Stimulated activated CD4-positive, alpha-beta T cell treated with anti-CD3 and anti-CD28 coated beads, Interleukin-1b, Interleukin-23, amount 100 ng/mL, for 24 hours (primary cell): ENCODE data around the gene RASL10A.
"Not testable (repeated sequence)": the region's sequence is repeated elsewhere in the genome, so short reads cannot be mapped to it uniquely, and the experiment has no call there.

Experiments used
- DNase-seq, 4 experiments: peaks; one replicate each; pipeline ENCODE4 v3.0.0-alpha.2; 2020; ENCODE audit warnings: low read depth in 4 of 4, low spot score in 1 of 4

Gene RASL10A

DNA sequence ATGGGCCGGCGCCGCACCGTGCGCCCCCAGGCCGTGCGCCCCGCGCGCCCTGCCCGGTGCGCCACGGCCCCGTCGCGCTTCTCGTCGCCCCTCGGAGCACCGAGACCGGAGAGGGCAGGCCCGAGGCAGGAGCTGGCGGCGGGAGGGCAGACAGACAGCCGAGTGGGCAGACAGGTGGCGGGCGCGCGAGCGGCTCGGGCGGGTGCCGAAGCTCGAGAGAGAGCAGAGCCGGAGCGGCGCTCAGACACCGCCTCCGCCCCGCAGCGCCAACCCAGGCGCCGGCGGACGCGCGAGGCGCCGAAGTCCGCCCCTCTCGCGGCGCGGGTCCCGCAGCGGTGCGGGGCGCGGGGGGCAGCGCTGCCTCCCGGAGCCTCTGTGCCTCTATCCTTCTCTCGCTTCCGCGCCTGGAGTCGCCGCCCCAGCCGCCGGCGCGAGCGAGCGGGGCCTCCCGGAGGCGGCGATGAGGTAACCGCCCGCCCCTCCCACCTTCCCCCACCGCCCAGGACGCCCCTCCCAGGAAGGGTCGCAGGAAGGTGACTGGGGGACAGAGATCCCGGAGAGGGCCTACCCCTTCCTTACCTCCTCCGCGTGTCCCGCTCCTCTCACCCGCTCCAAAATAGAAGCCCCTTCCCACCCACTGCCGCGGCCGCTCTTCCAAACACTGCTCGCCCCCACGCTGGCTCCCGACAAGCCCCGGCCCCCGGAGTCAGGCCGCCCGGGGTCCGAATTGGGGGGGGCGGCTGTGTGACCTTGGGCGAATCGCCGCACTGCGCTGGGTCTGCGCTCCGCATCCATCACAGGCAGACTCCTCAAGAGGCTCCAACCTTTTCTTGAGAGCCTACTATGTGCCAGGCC is at the start of gene RASL10A:
TSS of gene RASL10A (minus strand) at position 412 of the 855 bp plus-strand sequence. CDS start 451 bp downstream, outside the sequence.
- DNase-seq, result no peak

DNA sequence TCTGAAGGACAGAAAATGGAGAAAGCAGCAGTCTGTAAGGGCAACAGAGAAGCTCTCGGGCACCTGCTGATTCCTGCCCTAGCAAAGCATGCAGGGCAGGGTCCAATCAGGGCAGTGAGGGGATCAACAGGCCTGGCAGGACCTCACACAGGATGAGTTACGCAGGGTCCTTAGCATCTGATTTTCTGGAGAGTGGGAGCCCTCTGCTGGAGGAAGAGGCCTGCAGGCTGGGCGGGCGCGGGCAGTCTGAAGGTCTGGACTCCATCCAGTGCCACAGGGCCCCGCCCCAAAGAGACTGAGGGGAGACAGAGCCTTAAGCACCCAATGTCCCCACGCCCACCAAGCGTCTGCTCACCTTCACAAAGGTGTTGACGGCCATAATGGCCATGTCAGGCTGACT is 44.0 kb upstream of the RASL10A start:
- DNase-seq, result no peak

DNA sequence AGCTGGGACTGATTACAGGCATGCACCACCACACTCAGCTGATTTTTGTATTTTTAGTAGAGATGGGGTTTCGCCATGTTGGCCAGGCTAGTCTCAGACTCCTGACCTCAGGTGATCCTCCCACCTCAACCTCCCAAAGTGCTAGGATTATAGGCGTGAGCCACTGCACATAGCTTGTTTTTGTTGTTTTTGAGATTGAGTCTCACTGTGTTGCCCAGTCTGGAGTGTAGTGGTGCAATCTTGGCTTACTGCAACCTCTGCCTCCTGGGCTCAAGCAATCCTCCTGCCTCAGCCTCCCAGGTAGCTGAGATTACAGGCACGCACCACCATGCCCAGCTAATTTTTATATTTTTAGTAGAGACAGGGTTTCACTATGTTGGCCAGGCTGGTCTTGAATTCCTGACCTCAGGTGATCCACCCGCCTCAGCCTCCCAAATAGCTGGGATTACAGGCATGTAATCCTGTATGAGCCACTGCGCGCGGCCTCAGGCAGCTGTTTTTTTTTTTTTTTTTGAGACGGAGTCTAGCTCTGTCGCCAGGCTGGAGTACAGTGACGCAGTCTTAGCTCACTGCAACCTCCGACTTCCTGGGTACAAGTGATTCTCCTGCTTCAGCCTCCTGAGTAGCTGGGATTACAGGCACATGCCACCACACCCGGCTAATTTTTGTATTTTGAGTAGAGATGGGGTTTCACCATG is 41.8 kb upstream of the RASL10A start:
- not testable (repeated sequence) for DNase-seq

GRCh38 chr22:29353860-29354259 is 38.4 kb upstream of the RASL10A start:
- DNase-seq, result no peak

DNA sequence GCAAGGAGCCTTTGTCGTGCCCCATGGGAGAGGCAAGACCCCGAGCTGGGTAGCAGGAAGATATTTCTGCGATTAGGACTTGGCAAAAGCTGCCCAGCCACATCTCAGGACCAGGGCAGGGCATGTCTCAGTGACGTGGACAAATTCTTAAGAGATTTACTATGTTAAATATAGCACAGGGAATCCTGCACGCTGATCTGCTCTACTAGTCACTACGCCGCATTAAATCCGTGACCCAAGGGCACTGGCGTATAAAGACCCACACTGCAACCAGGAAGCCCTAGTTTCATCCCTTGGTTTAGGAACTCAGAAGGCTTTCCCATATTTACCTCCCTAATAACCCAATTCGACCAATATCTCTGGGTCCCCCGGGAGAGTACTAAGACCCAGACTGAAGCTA is 37.8 kb upstream of the RASL10A start:
- DNase-seq, result no peak

- DNase-seq, result no peak
Measured at GRCh38 chr22:29352778-29353177, 37.3 kb upstream of the RASL10A start.

DNA sequence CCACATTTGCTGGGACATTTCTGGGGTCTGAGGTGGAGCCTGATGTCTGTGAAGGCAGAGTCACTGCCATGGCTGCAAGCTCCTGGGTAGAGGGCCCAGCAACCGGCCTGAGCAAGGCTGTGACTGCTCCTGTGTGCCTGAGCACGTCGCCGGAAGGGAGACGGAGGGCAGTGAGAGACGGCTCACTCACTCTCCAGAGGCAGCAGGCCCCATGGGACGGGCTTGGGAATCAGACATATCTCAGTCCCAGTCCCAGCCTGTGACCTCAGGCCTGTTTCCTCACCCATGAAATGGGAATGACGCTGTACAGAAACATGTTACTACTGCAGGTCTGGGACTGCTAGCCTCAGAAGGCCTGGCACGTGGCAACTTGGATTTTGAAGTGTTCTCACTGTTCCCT is 36.4 kb upstream of the RASL10A start:
- DNase-seq, result no peak

- no peak for DNase-seq
Measured at GRCh38 chr22:29351042-29351441, 35.5 kb upstream of the RASL10A start.

DNA sequence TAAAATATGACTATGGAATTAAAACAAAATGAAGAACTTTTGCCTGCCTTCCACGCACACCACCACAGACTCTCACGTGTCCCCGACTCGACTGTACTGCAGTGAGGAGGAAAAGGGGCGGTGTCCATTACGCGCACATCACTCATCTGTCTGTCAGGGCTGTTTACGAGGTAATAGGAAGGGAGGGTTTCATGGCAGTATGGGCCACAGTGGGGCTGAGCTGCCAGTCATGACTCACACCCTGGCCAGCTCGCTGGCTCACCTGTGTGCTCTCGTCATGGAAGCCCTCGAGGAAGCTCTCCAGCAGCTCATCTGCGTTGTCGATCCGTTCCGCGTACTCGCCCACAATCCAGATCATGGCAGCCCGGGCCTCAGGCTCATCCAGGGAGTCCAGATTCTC is 33.5 kb upstream of the RASL10A start:
- no peak for DNase-seq

DNA sequence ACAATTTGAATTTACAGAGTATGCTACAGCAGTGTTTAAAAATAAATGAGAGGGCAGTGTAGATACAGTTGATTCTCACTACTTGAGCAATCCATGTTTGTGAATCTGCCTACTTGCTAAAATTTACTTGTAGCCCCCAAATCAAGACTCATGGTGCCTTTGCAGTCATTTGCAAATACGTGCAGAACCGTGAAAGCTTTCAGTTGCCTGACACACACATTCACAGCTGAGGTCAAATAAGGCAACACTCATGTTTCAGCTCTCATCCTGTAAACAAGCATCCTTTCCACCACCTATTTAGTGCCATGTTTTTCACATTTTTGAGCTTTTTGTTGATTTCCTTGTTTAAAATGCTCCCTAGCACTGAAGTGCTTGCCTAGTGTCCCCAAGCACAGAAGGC is 32.5 kb upstream of the RASL10A start:
- DNase-seq, result no peak

- DNase-seq, result no peak
Measured at GRCh38 chr22:29346659-29347058, 31.2 kb upstream of the RASL10A start.

DNA sequence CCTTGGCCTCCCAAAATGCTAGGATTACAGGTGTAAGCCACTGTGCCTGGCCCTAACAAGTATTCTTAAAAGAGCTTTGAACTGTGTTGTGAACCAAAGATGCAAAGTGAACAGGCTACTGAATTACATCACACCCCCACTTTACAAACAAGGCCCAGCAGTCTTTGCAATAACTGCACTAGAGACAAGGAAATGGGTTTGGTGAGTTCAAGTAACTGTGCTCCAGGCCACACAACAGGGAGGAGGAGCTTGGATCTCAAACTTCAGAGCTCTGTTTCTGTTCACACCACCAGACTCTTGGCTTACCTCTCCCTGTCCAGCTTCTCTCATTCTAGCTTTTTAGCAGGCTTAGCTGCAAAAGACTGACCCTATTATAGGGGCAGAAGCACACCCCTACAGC is 30.4 kb upstream of the RASL10A start:
- no peak for DNase-seq

DNA sequence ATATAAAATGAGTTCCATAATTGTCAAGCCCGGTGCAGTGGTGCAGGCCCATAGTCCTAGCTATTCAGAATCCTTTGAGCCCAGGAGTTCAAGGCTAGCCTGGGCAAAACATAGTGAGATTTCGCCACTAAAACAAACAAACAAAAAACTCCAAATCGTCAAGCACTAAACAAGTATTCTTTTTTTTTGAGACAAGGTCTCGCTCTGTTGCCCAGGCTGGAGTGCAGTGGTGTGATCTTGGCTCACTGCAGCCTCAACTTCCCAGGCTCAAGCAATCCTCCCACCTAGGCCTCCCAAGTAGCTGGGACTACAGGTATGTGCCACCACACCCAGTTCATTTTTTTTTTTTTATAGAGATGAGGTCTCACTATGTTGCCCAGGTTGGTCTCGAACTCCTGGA is 29.4 kb upstream of the RASL10A start:
- DNase-seq, result not testable (repeated sequence)

DNA sequence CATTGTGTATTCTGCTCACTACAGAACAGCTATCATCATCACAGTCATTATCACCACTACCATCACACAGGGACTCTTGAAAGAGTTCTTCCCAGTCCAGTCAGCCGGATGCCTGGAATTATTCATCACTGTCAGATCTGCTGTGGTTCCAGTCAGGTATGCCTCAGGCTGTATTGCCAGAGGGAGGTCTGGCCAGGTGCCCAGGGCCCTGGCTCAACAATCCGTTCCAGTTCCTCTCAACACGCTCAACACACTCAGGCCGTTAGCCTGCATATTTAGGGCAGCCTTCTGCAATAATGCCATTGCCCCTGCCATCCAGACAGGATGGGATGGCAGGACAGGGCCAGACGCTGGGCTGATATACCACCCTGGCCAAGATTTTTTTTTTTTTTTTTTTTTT is 28.6 kb upstream of the RASL10A start:
- DNase-seq, result no peak

GRCh38 chr22:29343313-29343805 is 27.9 kb upstream of the RASL10A start:
- no peak for DNase-seq

GRCh38 chr22:29342577-29343312 is 27.2 kb upstream of the RASL10A start:
- DNase-seq, result no peak

- no peak for DNase-seq
Measured at GRCh38 chr22:29342177-29342576, 26.7 kb upstream of the RASL10A start.

DNA sequence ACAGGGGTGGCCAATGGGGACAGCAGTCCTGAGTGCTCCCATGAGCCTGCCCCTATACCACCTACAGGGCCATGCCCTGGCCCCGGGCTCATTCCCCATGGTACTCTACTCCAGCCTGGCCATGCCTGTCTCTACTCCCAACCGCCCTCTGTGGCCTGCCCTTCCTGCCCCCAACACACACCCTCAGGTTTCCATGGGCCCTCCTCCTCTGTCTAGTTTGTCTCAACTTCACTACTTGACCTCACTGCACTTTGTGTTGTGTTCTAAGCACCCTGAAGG is 26.3 kb upstream of the RASL10A start:
- DNase-seq, result no peak

- DNase-seq, result no peak
Measured at GRCh38 chr22:29341056-29341848, 25.8 kb upstream of the RASL10A start.

DNA sequence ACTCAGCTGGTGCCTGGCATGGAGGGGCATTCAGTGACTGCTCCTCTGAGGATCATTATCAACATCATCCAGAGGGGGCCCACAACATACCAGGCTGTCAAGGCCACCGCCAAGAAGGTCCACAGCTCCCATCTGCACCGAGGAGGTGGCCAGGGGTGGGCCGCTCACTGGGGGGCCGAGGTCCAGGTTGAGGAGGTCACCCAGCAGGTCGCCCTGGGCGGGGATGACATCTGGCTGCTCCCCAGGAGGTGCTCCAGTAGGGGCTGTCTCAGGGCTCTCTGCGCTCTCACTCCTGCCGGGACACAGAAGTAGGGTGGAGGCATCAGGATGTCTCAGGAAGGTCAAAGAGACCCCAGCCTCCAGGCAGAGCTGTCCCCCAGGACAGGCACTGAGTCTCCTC is 25.1 kb upstream of the RASL10A start:
- DNase-seq, result no peak
